H9 (cell line): Measurements from ENCODE around the gene ATG9B. TPM values are rescaled to one million over a fixed set of nuclear protein-coding genes. Genes with fewer than 3 reads are reported as not detected.

Source experiments
- DNase-seq: peaks from one replicate; pipeline ENCODE4 v3.0.0-alpha.2; 2017
- H2AFZ ChIP-seq: one replicate; pipeline ENCODE4 v1.6.1; 2013; ENCODE audit warnings: mild to moderate bottlenecking, low read length, control low read depth, moderate library complexity
- H2AK5ac ChIP-seq: 2 replicates; pipeline ENCODE4 v1.6.1; 2013; ENCODE audit warnings: low read length, control low read depth, mixed read lengths; ENCODE audit not compliant: insufficient read length
- H2BK120ac ChIP-seq: one replicate; pipeline ENCODE4 v1.6.1; 2013; ENCODE audit warnings: low read depth, mild to moderate bottlenecking, low read length, control low read depth, inconsistent platforms; ENCODE audit not compliant: poor library complexity, severe bottlenecking
- H2BK12ac ChIP-seq: 2 replicates; pipeline ENCODE4 v1.6.1; 2013; ENCODE audit warnings: low read length, control low read depth, mixed read lengths, low read depth; ENCODE audit not compliant: insufficient read length
- H2BK15ac ChIP-seq: 2 replicates; pipeline ENCODE4 v1.6.1; 2013; ENCODE audit warnings: low read depth, low read length, control low read depth
- H2BK20ac ChIP-seq: one replicate; pipeline ENCODE4 v1.6.1; 2013; ENCODE audit warnings: low read depth, mild to moderate bottlenecking, low read length, control low read depth, inconsistent platforms; ENCODE audit not compliant: poor library complexity, severe bottlenecking
- H2BK5ac ChIP-seq: 2 replicates; pipeline ENCODE4 v1.6.1; 2013; ENCODE audit warnings: low read length, control low read depth, mixed read lengths; ENCODE audit not compliant: insufficient read length
- H3K14ac ChIP-seq: 2 replicates; pipeline ENCODE4 v1.6.1; 2013; ENCODE audit warnings: low read length, control low read depth; ENCODE audit not compliant: insufficient read depth
- H3K18ac ChIP-seq: 2 replicates; pipeline ENCODE4 v1.6.1; 2013; ENCODE audit warnings: low read depth, mild to moderate bottlenecking, mixed read lengths, low read length, control low read depth; ENCODE audit not compliant: insufficient read length
- H3K23ac ChIP-seq: 2 replicates; pipeline ENCODE4 v1.6.1; 2013; ENCODE audit warnings: low read length, control low read depth, mixed read lengths, low read depth; ENCODE audit not compliant: insufficient read length
- H3K23me2 ChIP-seq: 2 replicates; pipeline ENCODE4 v1.6.1; 2013; ENCODE audit warnings: low read depth, mild to moderate bottlenecking, mixed read lengths, low read length, control low read depth; ENCODE audit not compliant: insufficient read length, poor library complexity, severe bottlenecking
- H3K27ac ChIP-seq: 2 replicates; pipeline ENCODE4 v1.5.1; 2013; ENCODE audit warnings: low read length, control low read depth, mixed read lengths, low read depth; ENCODE audit not compliant: insufficient read length
- H3K27me3 ChIP-seq: 2 replicates; pipeline ENCODE4 v1.6.1; 2013; ENCODE audit warnings: low read length, control low read depth, inconsistent platforms; ENCODE audit not compliant: insufficient read depth
- H3K4ac ChIP-seq: 2 replicates; pipeline ENCODE4 v1.6.1; 2013; ENCODE audit warnings: low read depth, mild to moderate bottlenecking, control low read depth, inconsistent platforms, low read length, moderate library complexity
- H3K4me1 ChIP-seq: 2 replicates; pipeline ENCODE4 v1.6.1; 2013; ENCODE audit warnings: low read length, control low read depth, inconsistent platforms; ENCODE audit not compliant: insufficient read depth
- H3K4me2 ChIP-seq: 2 replicates; pipeline ENCODE4 v1.6.1; 2013; ENCODE audit warnings: low read length, control low read depth, mixed read lengths; ENCODE audit not compliant: insufficient read length, insufficient read depth
- H3K56ac ChIP-seq: 2 replicates; pipeline ENCODE4 v1.6.1; 2013; ENCODE audit warnings: low read depth, mild to moderate bottlenecking, mixed read lengths, low read length, control low read depth; ENCODE audit not compliant: insufficient read length
- H3K79me1 ChIP-seq: 2 replicates; pipeline ENCODE4 v1.6.1; 2013; ENCODE audit warnings: low read depth, mild to moderate bottlenecking, moderate library complexity, low read length, control low read depth, inconsistent platforms; ENCODE audit not compliant: insufficient read depth, poor library complexity, severe bottlenecking
- H3K79me2 ChIP-seq: 2 replicates; pipeline ENCODE4 v1.6.1; 2013; ENCODE audit warnings: low read length, control low read depth, inconsistent platforms; ENCODE audit not compliant: insufficient read depth
- H3K9ac ChIP-seq: 2 replicates; pipeline ENCODE4 v1.6.1; 2013; ENCODE audit warnings: low read length, control low read depth, mixed read lengths; ENCODE audit not compliant: insufficient read length; ENCODE audit errors: extremely low read depth
- H3K9me3 ChIP-seq: one replicate; pipeline ENCODE4 v1.6.1; 2013; ENCODE audit warnings: low read depth, low read length, inconsistent platforms; ENCODE audit not compliant: control insufficient read depth
- H3T11ph ChIP-seq: one replicate; pipeline ENCODE4 v1.6.1; 2013; ENCODE audit warnings: mild to moderate bottlenecking, low read length, control low read depth, inconsistent platforms
- H4K20me1 ChIP-seq: one replicate; pipeline ENCODE4 v1.6.1; 2013; ENCODE audit not compliant: control insufficient read depth, insufficient read length, insufficient read depth
- H4K5ac ChIP-seq: 2 replicates; pipeline ENCODE4 v1.6.1; 2013; ENCODE audit warnings: low read depth, mild to moderate bottlenecking, mixed read lengths, low read length, control low read depth; ENCODE audit not compliant: insufficient read length
- H4K8ac ChIP-seq: replicated peaks from 2 replicates; pipeline ENCODE4 v1.6.1; 2013; ENCODE audit warnings: low read length, control low read depth, mixed read lengths, low read depth; ENCODE audit not compliant: insufficient read length
- H4K91ac ChIP-seq: 2 replicates; pipeline ENCODE4 v1.6.1; 2013; ENCODE audit warnings: low read depth, mild to moderate bottlenecking, moderate library complexity, mixed read lengths, low read length, control low read depth; ENCODE audit not compliant: insufficient read length
- H3K27ac Mint-ChIP-seq, 3 experiments: 2 replicates in 2 of 3; 3 replicates in 1 of 3; pipeline ENCODE4 v1.8.0; 2020 to 2021; ENCODE audit warnings: mixed read lengths in 3 of 3, mild to moderate bottlenecking in 1 of 3, moderate library complexity in 1 of 3
- H3K27me3 Mint-ChIP-seq: 2 replicates; pipeline ENCODE4 v1.8.0; 2021; ENCODE audit warnings: low read depth, mild to moderate bottlenecking, moderate library complexity, mixed read lengths
- H3K36me3 Mint-ChIP-seq, 3 experiments: 2 replicates in 2 of 3; 3 replicates in 1 of 3; pipeline ENCODE4 v1.8.0; 2020 to 2021; ENCODE audit warnings: low read depth in 3 of 3, mixed read lengths in 3 of 3; ENCODE audit not compliant: insufficient read depth in 1 of 3
- H3K4me1 Mint-ChIP-seq, 2 experiments: 2 replicates each; pipeline ENCODE4 v1.8.0; 2020; ENCODE audit warnings: mixed read lengths in 2 of 2
- H3K4me3 Mint-ChIP-seq, 2 experiments: 2 replicates in 1 of 2; 3 replicates in 1 of 2; pipeline ENCODE4 v1.8.0; 2020 to 2021; ENCODE audit warnings: mild to moderate bottlenecking in 2 of 2, mixed read lengths in 2 of 2, moderate library complexity in 1 of 2
- H3K9me3 Mint-ChIP-seq, 2 experiments: 2 replicates in 1 of 2; 3 replicates in 1 of 2; pipeline ENCODE4 v1.8.0; 2020; ENCODE audit warnings: mild to moderate bottlenecking in 2 of 2, mixed read lengths in 2 of 2, moderate library complexity in 1 of 2
- CTCF ChIP-seq: fragments of 200-600 bp; sonication (generic); conservative IDR thresholded peaks from 3 replicates; pipeline ENCODE4 v1.8.0; 2021; ENCODE audit warnings: antibody characterized with exemption, mild to moderate bottlenecking
- WGBS: extraction: QIAGEN DNeasy Blood & Tissue Kit; methylation state at CpG from one replicate; pipeline ENCODE4 v1.1.7; 2013; ENCODE audit warnings: missing lambda C conversion rate, low lambda C conversion rate, mixed read lengths; ENCODE audit not compliant: insufficient read length; ENCODE audit errors: extremely low coverage; 5-methylcytosine and 5-hydroxymethylcytosine counted together
- total RNA-seq: library from RNA; stranded (reverse); gene quantifications from 2 replicates; pipeline ENCODE4 v1.2.1, GENCODE V29; 2021

ATG9B gene
- total RNA-seq, 1 experiment from 2014 or later = 1.5 TPM

GRCh38 chr7:150975536-150976319 is 48.6 kb downstream of the ATG9B start:
- Histone ChIP-seq H2AFZ (no peak overlapping the region), H2BK15ac (no peak overlapping the region), H2BK12ac (no peak overlapping the region), H3K79me2 (no peaks in the 10 kb centered on the region), H3K14ac (no peak overlapping the region), H3K9me3 (no peaks in the 10 kb centered on the region), H4K5ac (no peak overlapping the region), H2AK5ac (no peak overlapping the region), H3K4me2 (peak overlapping the region; percentile 75), H3K27me3 (peaks cover 7% of the 10 kb centered on the region; the same call in 1 of the 2 replicates), H3T11ph (no peak overlapping the region), H4K91ac (no peak overlapping the region), H3K4ac (no peak overlapping the region), H3K9ac (no peak overlapping the region), H3K79me1 (no peaks in the 10 kb centered on the region), H2BK20ac (no peak overlapping the region), H4K8ac (no peak overlapping the region), H4K20me1 (no peaks in the 10 kb centered on the region), H2BK5ac (no peak overlapping the region), H3K23ac (no peak overlapping the region), H3K27ac (no peak overlapping the region), H3K18ac (no peak overlapping the region), H2BK120ac (no peak overlapping the region), H3K4me1 (peaks cover 5% of the 10 kb centered on the region; the same call in 1 of the 2 replicates), H3K23me2 (peaks cover 19% of the 10 kb centered on the region), H3K56ac (no peak overlapping the region)
- TF ChIP-seq CTCF = no peak
- Mint-ChIP-seq H3K9me3 (no peaks in the 10 kb centered on the region; a peak in 2 of 5 replicates), H3K4me1 (peaks cover 46 to 64% of the 10 kb centered on the region in 2 experiments), H3K4me3 (peak overlapping the region; percentile 53 to 90), H3K36me3 (peaks cover 0 to 3% (median 0%) of the 10 kb centered on the region in 3 experiments; a peak in 2 of 7 replicates), H3K27me3 (peaks cover 68% of the 10 kb centered on the region), H3K27ac (no peak overlapping the region)
- DNase-seq = no peak
- WGBS = no CpG with 5 or more reads among the region's 9 CpGs
